Measurements from ENCODE around the gene PIK3C3.

PIK3C3 gene

GRCh38 chr18:42114310-42114943 is 159.4 kb downstream of the PIK3C3 start:
- DNase-seq (ENCODE audit: low read depth in 3 of 3, low spot score in 1 of 3): peak in 2 of 3 donors; percentile 2 to 4

- DNase-seq (ENCODE audit: low read depth in 3 of 3, low spot score in 1 of 3): no peak
Observed at GRCh38 chr18:42126586-42126985, 171.6 kb downstream of the PIK3C3 start.

GRCh38 chr18:42131066-42131929 is 176.3 kb downstream of the PIK3C3 start:
- DNase-seq (ENCODE audit: low read depth in 3 of 3, low spot score in 1 of 3): no peak

- no peak for DNase-seq (ENCODE audit: low read depth in 3 of 3, low spot score in 1 of 3)
Observed at GRCh38 chr18:42131930-42132244, 176.9 kb downstream of the PIK3C3 start.

All from stimulated activated CD4-positive, alpha-beta T cell treated with anti-CD3 and anti-CD28 coated beads, TNF-alpha, amount 100 ng/mL, for 1 hour (primary cell).